Endometrial microvascular endothelial cells (primary cell): ENCODE results near the gene VIL1. TPM values are rescaled to one million over a fixed set of nuclear protein-coding genes. Genes with fewer than 3 reads are reported as not detected.

Experiments
- in situ Hi-C: cut with HindIII; loops from 2 replicates; pipeline ENCODE4 v1.10.0; 2017; ENCODE audit warnings: low sequenced_read_pairs, low pct_unique_long_range_greater_than_20kb; ENCODE audit errors: inconsistent ontology term
- total RNA-seq: library from RNA; depleted of rRNA; stranded (reverse); fragments of >200 nt; gene quantifications from one replicate; pipeline ENCODE4 v1.2.3, GENCODE V29; 2015; ENCODE audit errors: inconsistent ontology term

VIL1 gene
- total RNA-seq, 1 donor from 2014 or later, result not detected

GRCh38 chr2:218472988-218473387 is 54.1 kb downstream of the VIL1 start:
- in situ Hi-C loops, result no loop called here

- in situ Hi-C loops, result no loop called here
Observed at GRCh38 chr2:218474527-218474926, 55.6 kb downstream of the VIL1 start.

- in situ Hi-C loops, result no loop called here
Observed at GRCh38 chr2:218476676-218477075, 57.8 kb downstream of the VIL1 start.

- in situ Hi-C loops, result no loop called here
Observed at GRCh38 chr2:218477247-218477646, 58.3 kb downstream of the VIL1 start.

GRCh38 chr2:218478544-218478943 is 59.6 kb downstream of the VIL1 start:
- in situ Hi-C loops, result no loop called here

- in situ Hi-C loops, result no loop called here
Observed at GRCh38 chr2:218479595-218479994, 60.7 kb downstream of the VIL1 start.

- in situ Hi-C loops, result no loop called here
Observed at GRCh38 chr2:218482651-218483050, 63.7 kb downstream of the VIL1 start.

- in situ Hi-C loops, result no loop called here
Observed at GRCh38 chr2:218485986-218486667, 67.2 kb downstream of the VIL1 start.

- in situ Hi-C loops, result no loop called here
Observed at GRCh38 chr2:218500501-218501060, 81.7 kb downstream of the VIL1 start.

GRCh38 chr2:218501665-218502064 is 82.7 kb downstream of the VIL1 start:
- in situ Hi-C loops, result no loop called here

Other genes with a start within 250 kb of the VIL1 start
- 558 TPM for gene ARPC2, start 201.9 kb upstream of the VIL1 start, total RNA-seq
- not detected for gene GPBAR1, start 158.1 kb upstream of the VIL1 start, total RNA-seq
- 117 TPM for gene AAMP, start 149.0 kb upstream of the VIL1 start, total RNA-seq
- 46.5 TPM for gene PNKD, start 148.6 kb upstream of the VIL1 start, total RNA-seq
- gene TMBIM1, start 126.6 kb upstream of the VIL1 start, total RNA-seq, result 106 TPM
- not detected for gene CATIP, start 62.3 kb upstream of the VIL1 start, total RNA-seq
- gene SLC11A1, start 36.9 kb upstream of the VIL1 start, total RNA-seq, result not detected
- 76.4 TPM for gene CTDSP1, start 19.3 kb upstream of the VIL1 start, total RNA-seq
- 11.2 TPM for gene USP37, start 149.2 kb downstream of the VIL1 start, total RNA-seq
- gene CNOT9, start 149.7 kb downstream of the VIL1 start, total RNA-seq, result 49.9 TPM
- 2.0 TPM for gene PLCD4, start 188.8 kb downstream of the VIL1 start, total RNA-seq
- gene ZNF142, start 240.5 kb downstream of the VIL1 start, total RNA-seq, result 17.2 TPM
- 51.5 TPM for gene BCS1L, start 240.6 kb downstream of the VIL1 start, total RNA-seq